GM18517 (cell line): Measurements from ENCODE around the gene RASSF1.

Source experiments
- ATAC-seq: cut with Tn5 transposase; IDR thresholded peaks from one replicate; pipeline ENCODE4 v1.9.1; 2021; ENCODE audit warnings: mild to moderate bottlenecking, moderate library complexity; ENCODE audit not compliant: unreplicated experiment

The RASSF1 gene

DNA sequence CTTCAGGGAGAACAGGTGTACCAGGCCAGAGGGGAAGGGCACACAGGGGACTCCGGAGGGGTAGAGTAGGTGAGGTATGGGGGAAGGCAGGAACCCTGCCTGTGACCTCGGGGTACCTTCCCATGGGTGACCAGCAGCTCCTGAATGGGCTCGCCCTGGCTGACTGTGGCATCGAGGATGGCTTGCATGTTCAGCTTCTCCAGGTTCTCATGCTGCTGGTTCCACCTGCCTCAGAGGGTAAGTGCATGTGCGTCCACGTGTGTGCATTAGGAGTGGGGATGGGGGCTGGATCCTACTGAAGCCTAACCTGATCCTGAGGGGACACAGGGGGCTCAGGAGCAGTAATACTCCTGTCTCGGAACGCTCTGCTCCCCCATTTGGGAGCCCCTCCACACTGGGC is 4.4 kb upstream of the RASSF1 start:
- no peak for ATAC-seq

DNA sequence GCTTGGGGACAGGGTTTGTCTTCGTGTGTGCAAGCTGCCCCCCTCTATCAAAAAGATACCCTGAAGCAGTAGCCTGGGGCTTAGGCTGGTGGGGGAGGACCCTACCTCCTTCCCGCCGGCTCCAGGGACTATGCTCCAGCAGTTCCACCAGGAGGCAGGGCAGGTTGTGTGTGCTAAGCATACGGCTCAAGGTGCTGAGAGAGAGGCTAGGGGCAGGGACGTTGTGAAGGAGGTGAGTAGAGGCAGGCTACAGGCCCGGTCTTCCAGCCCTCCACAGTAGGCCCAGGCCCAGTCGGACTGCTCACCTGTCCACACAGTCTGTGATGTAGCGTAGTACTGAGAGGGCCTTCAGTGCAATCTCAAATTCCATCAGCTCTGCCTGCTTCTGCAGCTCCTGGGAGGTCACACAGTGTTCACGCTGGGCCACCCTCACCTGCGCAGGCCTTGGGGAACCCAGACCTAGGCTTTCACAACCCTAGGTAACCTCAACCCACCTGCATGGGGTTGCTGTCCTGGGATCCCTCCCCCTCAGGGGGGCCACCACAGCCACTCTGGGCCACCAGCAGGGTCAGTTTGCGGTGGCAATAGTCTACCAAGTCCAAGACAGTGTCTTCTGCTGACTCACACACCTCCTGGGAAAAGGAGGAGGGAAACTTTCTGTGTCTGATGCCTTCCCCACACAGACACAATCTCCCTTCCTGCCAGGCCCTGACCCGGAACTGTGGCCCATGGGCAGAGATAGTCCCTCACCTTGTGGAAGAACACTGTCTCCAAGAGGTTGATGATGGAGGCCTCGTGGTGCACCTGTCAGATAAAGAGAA is 2.4 kb upstream of the RASSF1 start:
- no peak for ATAC-seq

DNA sequence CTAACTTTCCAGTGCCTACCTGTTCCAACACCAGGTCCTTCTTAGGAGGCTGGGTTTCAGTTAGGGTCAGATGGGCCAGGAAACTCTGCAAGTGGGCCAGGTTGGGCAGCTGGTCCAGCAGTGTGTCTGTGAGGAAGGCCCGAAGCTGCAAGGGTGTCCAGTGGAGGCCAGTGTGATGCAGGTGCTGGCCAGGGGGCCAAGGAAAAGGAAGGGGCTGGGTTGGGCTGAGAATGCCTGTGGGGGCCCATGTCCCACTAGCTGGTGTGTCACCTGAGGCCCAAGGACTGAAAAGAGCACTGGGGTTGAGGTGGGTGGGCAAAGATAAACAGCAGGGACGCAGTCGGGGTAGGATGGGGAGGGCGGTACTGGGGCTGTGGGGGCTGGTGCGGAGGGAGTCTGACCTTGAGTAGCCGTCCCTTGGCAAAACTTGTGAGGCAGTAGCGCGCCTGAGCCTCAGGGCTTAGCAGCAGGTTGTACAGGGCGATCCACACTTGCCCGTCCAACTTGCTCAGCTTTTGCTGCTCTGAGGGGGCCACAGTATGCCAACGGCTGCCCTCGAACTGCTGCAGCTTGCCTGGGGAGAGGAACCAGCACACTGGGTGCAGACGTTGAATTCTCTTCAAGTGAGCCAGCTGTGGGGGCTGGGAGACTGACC is 1.5 kb upstream of the RASSF1 start:
- ATAC-seq: no peak

DNA sequence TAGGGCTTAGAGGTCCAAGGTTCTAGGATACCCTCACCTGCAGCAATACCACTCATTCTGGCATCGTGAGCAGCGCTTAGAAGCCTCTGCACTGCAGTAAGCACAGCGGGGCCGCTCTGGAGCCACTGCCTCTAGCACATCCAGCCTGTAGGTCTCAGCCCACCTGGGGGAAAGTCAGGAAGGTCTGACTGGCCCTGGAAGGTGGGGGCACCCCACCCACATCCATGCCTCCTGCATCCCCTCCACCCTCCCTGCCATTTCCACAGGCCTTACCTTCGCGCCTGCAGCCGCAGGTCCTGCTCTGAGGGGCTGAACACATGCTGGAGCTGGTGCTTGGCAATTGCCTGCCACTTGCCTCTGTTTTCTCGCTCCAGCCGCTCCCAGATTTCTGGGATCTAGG is 901 bp upstream of the RASSF1 start:
- ATAC-seq: no peak

DNA sequence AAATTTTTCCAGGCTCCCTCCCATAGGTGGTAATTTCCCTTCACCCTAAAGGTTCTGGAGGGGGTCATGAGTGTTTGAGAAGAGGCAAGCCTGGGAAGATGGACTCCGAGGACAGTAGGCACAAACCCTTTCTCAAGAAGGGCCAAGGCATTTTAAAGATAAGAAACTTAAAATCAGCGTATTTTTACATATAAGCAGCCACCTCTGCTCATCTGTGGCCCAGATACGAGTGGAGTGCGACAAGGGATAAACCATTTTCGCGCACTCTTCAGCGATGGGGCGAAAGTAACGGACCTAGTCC is 539 bp downstream of the RASSF1 start:
- no peak for ATAC-seq

DNA sequence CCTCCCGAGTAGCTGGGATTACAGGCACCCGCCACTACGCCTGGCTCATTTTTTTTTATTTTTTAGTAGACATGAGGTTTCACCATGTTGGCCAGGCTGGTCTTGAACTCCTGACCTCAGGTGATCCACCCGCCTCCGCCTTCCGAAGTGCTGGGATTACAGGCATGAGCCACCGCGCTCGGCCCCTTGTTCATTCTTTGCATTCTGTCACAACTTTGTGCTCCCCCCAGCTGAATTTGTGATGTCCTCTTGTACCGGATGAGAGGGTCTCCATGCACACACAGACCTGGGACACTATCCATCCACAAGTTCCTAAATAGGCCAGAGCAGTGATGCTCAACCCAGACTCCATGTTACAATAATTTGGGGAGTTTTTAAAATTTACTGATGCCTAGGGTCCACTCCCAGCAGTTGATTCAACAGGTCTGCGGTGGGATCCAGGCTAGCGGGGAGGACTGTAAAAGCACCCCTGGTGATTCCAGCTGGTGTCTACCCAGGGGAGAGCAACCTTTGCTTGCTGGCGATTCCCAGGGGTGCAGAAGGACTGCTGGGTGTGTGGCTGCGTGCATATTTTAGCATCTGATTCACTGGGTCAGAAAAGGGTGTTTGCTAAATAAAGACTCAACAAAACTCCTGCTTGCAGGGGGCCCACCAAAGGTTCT is 1.0 kb downstream of the RASSF1 start:
- ATAC-seq: no peak

DNA sequence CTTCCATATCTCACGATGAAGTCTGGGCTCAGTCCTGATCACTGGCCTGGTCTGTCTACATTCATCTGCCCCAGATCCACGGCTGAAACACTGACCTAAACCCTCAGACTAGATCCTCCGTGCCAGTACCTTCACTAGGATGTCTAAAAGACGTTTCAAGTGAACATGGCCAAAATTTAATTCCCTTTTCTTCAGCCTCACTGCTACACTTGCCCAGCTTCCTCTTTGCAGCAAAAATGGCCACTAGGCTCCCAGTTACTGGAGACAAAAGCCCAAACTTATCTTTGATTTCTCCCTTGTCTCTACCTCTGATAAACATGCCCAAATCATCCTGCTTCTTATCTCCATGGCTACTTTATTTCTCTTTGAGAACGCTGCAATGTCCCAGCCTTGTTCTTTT is 1.7 kb downstream of the RASSF1 start:
- ATAC-seq: no peak

DNA sequence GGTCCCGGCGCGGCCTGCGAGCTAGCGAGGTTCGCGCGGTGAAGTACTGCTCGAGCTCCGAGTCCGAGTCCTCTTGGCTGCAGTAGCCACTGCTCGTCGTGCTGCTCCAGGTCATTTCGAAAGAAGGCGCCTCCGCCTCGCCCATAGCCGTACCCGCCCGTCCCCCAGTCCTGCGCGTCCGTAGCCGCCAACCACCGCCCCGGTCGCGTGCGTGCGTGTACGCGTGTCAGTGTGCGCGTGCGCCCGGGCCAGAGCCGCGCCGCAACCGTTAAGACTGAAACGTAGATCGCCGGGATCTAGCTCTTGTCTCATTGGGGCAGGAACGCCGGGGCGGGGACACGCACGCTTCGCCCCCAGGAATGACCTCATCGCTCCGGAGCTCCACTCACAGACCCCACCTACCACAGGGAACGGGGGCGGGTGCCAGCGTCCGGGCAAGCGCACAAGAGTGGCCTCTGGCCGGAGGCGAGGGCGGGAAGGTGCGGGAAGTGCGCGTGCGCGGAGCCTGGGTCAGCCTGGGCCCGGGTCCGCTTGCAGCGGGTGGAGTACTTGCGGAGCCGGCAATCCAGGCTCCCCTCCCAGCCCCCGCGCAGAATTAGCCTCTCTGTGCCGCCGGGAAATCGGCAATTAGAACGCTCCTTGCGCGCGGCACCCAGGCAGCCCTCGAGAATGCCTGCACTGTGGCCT is 3.3 kb downstream of the RASSF1 start:
- peak; percentile 82 for ATAC-seq

DNA sequence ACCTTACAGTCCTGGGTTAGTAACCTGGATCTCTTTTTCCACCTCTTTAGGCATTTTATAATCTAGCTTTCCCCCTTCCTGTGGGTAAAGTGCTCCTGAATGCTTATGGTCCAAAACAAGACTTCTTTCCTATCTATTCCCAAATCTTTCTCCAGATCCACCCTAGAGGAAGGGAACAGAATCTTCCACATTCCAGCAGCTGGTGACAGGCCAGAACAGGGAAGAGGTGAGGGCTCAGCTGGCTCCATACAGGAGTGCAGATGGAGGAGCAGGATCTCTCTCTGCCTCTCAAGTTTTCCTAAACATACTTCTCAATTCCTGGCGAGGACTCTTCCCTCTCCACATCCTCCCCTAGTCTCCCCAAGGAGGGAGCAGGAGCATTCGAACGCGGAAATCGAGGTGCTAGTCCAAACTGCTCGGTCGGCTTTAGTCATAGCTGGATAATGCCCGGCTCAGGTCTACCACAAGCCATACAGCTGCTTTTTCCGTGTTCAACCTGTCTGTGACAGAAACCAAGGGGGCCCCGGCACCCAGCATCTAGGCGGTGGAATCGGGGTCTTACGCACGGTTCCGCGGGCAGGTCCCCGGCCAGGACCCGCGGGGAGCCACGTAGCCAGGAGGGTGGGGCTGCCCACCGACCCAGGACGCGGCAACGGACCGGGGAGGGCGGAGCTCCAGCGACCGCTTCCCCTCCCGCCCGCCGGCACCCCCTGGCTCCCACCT is 4.0 kb downstream of the RASSF1 start:
- peak; percentile 2 for ATAC-seq

DNA sequence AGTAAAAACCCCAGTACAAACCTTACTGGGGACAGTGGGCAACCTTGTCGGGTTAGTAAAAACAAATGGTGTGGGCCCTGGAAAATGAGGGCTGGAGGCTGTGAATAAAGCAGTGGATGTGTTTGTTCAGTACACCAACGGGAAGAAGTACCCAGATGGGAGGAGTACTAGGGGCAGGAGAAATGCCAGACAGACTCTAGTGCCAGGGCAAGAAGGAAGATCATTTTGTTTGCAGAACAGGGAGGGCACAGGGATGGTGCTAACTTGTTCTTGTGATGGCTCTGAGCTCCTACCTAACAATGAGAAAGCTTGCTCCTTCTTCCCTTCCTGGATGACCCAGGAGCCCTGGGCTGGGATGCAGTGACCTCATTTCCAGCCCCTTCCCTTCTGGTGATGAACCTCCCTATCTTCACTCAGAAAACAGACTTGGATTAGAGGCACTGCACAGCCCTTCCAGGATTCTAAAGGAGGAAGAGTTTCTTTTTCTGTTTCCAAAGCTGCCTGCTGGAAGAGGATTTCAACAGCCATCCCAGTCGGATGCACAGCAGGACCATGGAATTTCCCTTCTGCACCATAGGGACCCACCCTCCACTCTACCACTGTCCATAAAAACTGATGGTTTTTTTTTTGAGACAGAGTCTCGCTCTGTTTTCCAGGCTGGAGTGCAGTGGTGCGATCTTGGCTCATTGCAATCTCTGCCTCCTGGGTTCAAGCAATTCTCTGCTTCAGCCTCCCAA is 6.1 kb downstream of the RASSF1 start:
- no peak for ATAC-seq

DNA sequence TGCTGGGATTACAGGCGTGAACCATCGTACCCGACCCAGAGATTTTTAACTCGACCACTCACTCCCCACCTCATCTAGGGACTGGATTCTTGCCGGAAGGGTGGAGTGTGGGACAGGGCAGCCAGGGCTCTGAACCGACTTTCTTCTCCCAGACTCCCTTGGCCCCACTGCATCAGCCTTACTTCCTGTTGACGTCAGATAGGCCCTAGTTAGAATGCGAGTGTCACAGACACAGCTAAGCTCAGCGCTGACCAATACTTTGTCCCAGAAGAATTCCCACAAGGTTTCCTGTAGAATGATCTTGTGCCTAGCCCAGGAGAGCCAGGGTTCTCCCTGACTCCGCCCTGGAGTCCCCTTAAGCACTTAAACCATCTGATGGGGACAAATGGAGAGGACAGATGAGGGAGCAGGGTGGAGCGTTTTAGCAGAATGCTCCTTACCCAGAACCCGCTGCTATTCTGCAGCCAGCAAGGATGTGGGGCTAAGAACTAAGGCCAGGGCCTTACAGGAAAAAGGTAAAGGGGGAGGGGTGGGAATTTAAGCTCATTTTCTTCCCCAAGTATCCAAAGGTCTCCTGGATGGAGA is 6.8 kb downstream of the RASSF1 start:
- ATAC-seq: no peak

DNA sequence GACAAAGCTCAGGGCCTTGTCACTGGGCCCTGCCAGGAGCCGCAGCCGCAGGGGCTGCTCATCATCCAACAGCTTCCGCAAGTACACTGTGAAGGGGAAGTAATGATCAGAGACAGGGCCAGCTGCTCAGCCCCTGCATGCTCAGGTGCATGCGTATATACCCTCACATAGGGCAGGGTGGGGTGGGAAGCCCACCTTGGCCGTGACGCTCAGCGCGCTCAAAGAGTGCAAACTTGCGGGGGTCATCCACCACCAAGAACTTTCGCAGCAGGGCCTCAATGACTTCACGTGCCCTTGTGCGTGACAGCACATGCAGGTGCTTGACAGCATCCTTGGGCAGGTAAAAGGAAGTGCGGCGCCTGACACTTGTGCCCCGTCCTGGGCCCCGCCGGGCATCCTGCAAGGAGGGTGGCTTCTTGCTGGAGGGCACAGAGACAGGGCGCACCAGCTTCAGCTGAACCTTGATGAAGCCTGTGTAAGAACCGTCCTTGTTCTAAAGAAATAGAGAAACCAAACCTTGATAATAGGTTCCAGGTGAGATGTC is 9.2 kb downstream of the RASSF1 start:
- no peak for ATAC-seq

DNA sequence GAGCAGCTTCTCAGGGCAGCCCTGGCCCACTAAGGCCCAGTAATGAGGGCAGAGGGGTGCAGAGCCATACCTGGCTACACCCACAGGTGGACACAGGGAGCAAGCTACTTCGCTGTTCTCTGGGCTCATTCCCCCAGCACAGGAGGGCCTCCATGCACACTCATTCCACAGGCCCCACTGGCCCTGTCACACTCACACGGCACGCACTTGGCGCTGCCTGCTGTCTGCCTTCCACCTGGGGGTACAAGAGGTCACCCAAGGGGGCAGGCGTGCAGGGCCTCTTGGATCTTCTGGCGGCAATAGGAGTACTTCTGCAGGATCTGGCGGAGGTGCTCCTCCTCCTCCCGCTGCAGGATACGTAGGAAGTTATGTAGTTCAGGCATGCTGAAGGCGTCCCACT is 10.3 kb downstream of the RASSF1 start:
- ATAC-seq: no peak

DNA sequence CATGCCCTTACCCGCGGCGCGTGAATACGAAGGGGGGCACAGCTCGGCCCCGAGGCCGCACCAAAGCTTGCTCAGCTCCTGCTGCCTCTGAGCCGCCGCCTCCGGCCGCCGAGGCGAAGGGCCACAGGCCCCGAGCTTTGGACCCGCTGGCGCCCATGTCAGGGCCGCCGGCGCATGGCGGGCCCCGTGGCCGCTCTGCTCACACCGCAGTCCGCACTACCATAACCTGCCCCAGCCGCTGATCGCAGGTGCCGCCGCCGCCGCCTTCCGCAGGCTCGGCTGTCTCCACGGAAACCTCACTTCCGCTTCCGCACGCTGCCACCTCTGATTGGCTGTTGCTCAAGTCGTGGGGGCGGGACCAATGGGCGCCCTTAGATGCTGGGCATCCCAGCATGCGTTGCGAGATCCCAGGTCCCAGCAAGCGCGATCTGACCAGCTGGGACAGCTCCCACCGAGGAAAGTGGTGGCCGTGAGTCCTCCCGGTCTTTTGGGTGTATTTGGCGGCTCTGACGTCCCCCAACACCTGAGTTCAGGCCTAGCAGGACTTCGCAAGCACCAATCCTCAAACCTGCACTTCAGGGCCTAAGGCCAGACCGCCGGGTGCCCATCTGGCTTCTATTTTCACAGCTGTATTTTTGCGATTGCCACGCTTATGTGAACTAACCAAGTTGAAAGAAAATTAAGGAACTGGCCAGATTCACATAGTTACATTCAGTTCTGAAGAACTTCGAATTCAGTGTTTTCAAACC is 12.5 kb downstream of the RASSF1 start, which contains the start of gene TUSC2:
Gene TUSC2 (minus strand): TSS at position 281 of the 749 bp plus-strand sequence. CDS start 124 bp downstream, at position 157.
- peak; percentile 86 for ATAC-seq

DNA sequence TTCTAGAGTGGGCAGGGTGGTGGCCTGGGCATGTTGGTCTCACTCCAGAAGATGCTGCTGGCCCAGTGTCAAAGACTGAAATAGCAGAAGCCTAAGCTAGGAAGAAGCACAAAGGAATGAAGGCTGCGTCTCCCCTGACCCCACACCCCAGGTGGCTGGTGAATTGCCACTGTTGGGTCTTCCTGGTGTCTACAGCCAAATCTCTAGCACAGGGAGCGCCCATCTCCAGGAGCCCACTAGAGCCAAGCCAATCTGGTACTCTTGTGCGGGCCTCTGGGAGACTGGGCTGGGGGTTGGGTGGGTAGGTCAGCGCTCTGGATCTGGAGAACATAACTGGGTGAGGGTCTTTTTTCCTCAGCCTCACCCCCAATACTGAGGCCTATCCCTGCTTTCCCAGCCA is 13.5 kb downstream of the RASSF1 start:
- no peak for ATAC-seq

DNA sequence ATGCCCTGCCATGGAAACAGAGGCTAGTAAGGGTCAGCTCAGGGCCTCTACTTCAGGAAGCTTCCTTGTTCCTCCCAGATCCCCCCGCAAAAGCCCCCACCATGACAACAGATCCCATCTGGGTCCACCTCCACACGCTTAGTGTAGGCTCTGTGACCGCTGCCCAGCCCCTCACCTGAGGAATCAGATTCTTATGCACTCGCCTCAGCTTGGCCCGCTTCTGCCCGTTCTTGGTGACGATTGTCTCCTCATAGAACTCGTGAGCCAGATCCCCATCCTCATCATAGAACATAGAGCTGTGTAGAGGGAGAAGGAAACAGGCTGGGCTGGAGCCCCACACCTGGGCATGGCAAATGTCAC is 14.5 kb downstream of the RASSF1 start:
- no peak for ATAC-seq

DNA sequence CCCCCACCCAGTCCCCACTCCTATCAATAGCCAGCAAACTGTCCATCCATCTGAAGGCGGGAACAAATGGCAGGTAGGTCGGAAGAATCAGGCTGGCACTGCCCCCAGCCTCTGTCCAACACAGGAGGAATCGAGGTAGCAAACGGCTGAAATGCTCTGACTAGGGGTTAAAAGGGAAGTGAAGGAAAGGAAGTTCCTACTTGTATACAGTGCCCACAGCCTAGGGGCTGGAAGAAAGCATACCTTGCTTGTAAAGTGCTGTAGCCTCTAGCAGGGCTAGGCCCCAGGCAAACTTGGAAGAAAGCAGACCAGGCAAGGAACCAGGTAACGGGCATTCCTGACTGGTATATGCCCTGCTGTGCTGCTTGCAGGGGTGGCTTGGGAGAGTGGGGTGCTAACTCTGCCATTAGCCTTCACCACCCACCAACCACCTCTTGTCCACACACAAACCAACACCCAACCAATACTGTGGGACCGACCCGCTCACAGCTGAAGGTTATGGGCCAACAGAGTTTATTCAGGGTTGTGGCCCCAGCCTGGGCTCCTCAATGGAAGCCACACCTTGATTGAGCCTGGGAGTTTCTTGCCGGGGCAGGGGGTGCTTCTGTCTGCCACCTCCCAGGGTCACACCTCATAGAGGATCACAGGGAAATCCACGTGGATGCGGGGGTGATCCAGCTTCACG is 15.0 kb downstream of the RASSF1 start:
- no peak for ATAC-seq

DNA sequence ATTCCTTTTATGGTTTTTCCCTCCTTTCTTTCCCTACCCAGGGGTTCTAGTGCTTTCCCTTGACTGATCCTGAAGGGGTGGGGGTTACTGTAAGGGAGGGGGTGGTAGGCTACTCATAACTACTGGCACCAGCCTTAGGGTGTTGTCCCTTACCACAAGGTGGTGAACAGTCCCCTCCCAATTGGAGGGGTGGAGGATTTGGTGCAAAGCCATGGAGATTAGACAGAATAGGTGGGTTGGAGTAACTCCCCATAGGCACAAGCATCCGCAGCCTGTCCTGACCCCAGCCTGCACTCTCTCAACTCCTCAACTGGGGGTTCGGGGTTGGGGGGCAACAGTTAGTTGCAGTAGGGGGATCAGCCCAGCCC is 15.5 kb downstream of the RASSF1 start:
- ATAC-seq: no peak
